Lower leg skin (tissue), 3 donors: ENCODE results near the gene MKLN1.

ENCODE experiments used
- CTCF ChIP-seq, 3 donors: fragments of 450-650 bp; IDR thresholded peaks; one replicate each; pipeline ENCODE4 v1.5.1; 2016; ENCODE audit warnings: antibody characterized with exemption in 3 of 3, mild to moderate bottlenecking in 3 of 3, moderate library complexity in 2 of 3
- POLR2A ChIP-seq, 2 donors: fragments of 450-650 bp; IDR thresholded peaks; one replicate each; pipeline ENCODE4 v1.6.1; 2016 to 2017; ENCODE audit warnings: antibody characterized with exemption in 2 of 2, mild to moderate bottlenecking in 1 of 2, moderate library complexity in 1 of 2

GRCh38 chr7:131459256-131459655 is 131.6 kb downstream of the MKLN1 start:
- no peak for TF ChIP-seq CTCF (IDR thresholded peaks at IDR 0.05)
- TF ChIP-seq POLR2A (IDR thresholded peaks at IDR 0.05): no peak
